Superior temporal gyrus (tissue), 1 donor: Measurements from ENCODE around the gene FNTB.

Experiments used
- DNase-seq: peaks from one replicate; pipeline ENCODE4 v3.0.0-alpha.2; 2016; ENCODE audit errors: extremely low spot score

Gene FNTB

GRCh38 chr14:64979336-64980074 lies 7.2 kb upstream of the FNTB start:
- no peak for DNase-seq

- DNase-seq, result peak; percentile 84
Observed at GRCh38 chr14:64983439-64984310, 3.0 kb upstream of the FNTB start.

GRCh38 chr14:64987438-64987767 lies 708 bp downstream of the FNTB start:
- no peak for DNase-seq

- no peak for DNase-seq
Observed at GRCh38 chr14:64990296-64990695, 3.6 kb downstream of the FNTB start.

- DNase-seq, result no peak
Observed at GRCh38 chr14:64990939-64991338, 4.2 kb downstream of the FNTB start.

GRCh38 chr14:64992328-64992885 lies 5.7 kb downstream of the FNTB start:
- DNase-seq, result no peak

- DNase-seq, result no peak
Observed at GRCh38 chr14:64993266-64993930, 6.7 kb downstream of the FNTB start.

GRCh38 chr14:64994540-64994939 lies 7.8 kb downstream of the FNTB start:
- no peak for DNase-seq

GRCh38 chr14:64995291-64995690 lies 8.6 kb downstream of the FNTB start:
- DNase-seq, result no peak

GRCh38 chr14:64997108-64997794 lies 10.6 kb downstream of the FNTB start:
- peak; percentile 79 for DNase-seq

GRCh38 chr14:64998455-64998931 lies 11.8 kb downstream of the FNTB start:
- DNase-seq, result no peak

- no peak for DNase-seq
Observed at GRCh38 chr14:65000898-65001591, 14.3 kb downstream of the FNTB start.

- DNase-seq, result no peak
Observed at GRCh38 chr14:65001723-65002122, 15.0 kb downstream of the FNTB start.

- DNase-seq, result no peak
Observed at GRCh38 chr14:65002586-65003210, 16.0 kb downstream of the FNTB start.

- DNase-seq, result no peak
Observed at GRCh38 chr14:65003394-65003793, 16.7 kb downstream of the FNTB start.

GRCh38 chr14:65006261-65006721 lies 19.6 kb downstream of the FNTB start:
- no peak for DNase-seq

- DNase-seq, result no peak
Observed at GRCh38 chr14:65007202-65007601, 20.5 kb downstream of the FNTB start.

- DNase-seq, result no peak
Observed at GRCh38 chr14:65010211-65010931, 23.7 kb downstream of the FNTB start.

- DNase-seq, result no peak
Observed at GRCh38 chr14:65011538-65011937, 24.8 kb downstream of the FNTB start.

GRCh38 chr14:65012353-65012752 lies 25.7 kb downstream of the FNTB start:
- DNase-seq, result no peak
